Mesenchymal stem cell (in vitro differentiated cells and primary cell): Measurements from ENCODE around the gene CCDC87. TPM values are rescaled to one million over a fixed set of nuclear protein-coding genes. Genes with fewer than 3 reads are reported as not detected.

Experiments used
- small RNA-seq: library from polyadenylated mRNA; stranded (forward); fragments of <200 nt; extraction: miRNeasy Mini kit (QIAGEN cat#:217004); gene quantifications from one replicate; pipeline ENCODE3, GENCODE V24; 2013; ENCODE audit warnings: low read depth

Gene CCDC87

Small RNA genes within 50 kb of the gene (small RNA-seq; reads per million reads assigned to genes)
- not detected for gene RNU4-39P
